Neural progenitor cell (in vitro differentiated cells): ENCODE measurements around the gene NCAN.

Source experiments
- CTCF ChIP-seq: fragments of 200-600 bp; sonication (generic); IDR thresholded peaks from 2 replicates; pipeline ENCODE4 v1.5.1; 2017; ENCODE audit warnings: antibody characterized with exemption, mild to moderate bottlenecking
- EZH2 ChIP-seq: fragments of 200-600 bp; sonication (generic); IDR thresholded peaks from 2 replicates; pipeline ENCODE4 v1.6.1; 2017; ENCODE audit warnings: antibody characterized with exemption, mild to moderate bottlenecking, moderate library complexity

DNA sequence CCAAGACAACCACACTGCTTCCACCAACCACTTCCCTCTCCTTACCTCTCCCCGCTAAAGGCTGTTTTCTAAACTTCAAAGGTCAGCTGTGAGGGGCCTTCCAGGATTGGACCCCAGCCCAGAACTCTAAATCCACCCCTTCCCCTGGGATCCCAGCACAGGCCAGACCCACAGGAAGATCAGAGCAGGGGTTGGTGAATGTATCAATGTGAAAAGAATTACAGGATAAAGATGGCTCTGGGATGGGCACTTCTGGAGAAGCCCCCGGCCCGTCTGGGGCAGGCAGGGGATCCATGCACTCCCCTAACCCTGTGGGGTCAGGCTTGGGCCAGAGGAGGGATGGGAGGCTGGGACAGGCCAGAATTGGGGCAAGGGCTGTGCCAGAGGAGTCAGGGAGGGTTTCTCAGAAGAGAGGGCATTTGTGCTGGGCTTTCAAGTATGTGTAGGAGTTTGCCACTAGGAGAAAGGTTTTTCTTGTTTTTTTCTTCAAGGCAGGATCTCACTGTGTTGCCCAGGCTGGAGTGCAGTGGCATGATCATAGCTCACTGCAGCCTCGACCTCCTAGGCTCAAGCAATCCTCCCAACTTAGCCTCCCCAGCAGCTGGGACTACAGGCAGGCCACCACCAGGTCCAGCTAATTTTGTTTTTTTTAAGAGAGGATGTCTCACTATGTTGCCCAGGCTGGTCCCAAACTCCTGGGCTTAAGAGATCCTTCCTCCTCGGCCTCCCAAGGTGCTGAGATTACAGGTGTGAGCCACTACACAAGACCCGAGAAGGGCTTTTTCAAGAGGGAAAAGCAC, 40.7 kb upstream of the NCAN start:
- TF ChIP-seq CTCF = no peak
- TF ChIP-seq EZH2 = no peak
